Fibroblast of lung (primary cell): ENCODE data around the gene CALY. TPM values are rescaled to one million over a fixed set of nuclear protein-coding genes. Genes with fewer than 3 reads are reported as not detected.

Source experiments
- DNase-seq, 2 donors: peaks; one replicate each; pipeline versions ENCODE4 v3.0.0 to v3.0.0-alpha.2; 2010; ENCODE audit warnings: low read depth in 2 of 2
- H2AFZ ChIP-seq: 2 replicates; pipeline ENCODE4 v1.5.1; 2012; ENCODE audit warnings: low read length, control low read depth, inconsistent platforms
- H3K27ac ChIP-seq: 2 replicates; pipeline ENCODE4 v1.5.1; 2011; ENCODE audit warnings: low read length, control low read depth; ENCODE audit not compliant: insufficient read depth
- H3K27me3 ChIP-seq: 2 replicates; pipeline ENCODE4 v1.5.1; 2011; ENCODE audit warnings: mild to moderate bottlenecking, low read length; ENCODE audit not compliant: control insufficient read depth, insufficient read depth
- H3K36me3 ChIP-seq: 2 replicates; pipeline ENCODE4 v1.5.1; 2011; ENCODE audit warnings: low read length; ENCODE audit not compliant: control insufficient read depth, insufficient read depth
- H3K4me1 ChIP-seq: 2 replicates; pipeline ENCODE4 v1.5.1; 2011; ENCODE audit warnings: low read length; ENCODE audit not compliant: control insufficient read depth, insufficient read depth; ENCODE audit errors: extremely low read depth
- H3K4me2 ChIP-seq: 2 replicates; pipeline ENCODE4 v1.5.1; 2011; ENCODE audit warnings: low read length, control low read depth; ENCODE audit not compliant: insufficient read depth; ENCODE audit errors: extremely low read depth
- H3K4me3 ChIP-seq, 4 experiments: fragments of 200-600 bp in 1 of 4; sonication (generic) in 1 of 4; replicated peaks in 1 of 4; 2 replicates each; pipeline ENCODE4 v1.5.1; 2011 to 2016; ENCODE audit warnings: low read length in 4 of 4, low read depth in 3 of 4, mild to moderate bottlenecking in 3 of 4, control low read depth in 2 of 4, inconsistent platforms in 1 of 4, mixed read lengths in 1 of 4; ENCODE audit not compliant: insufficient read depth in 1 of 4; ENCODE audit errors: control extremely low read depth in 1 of 4
- H3K79me2 ChIP-seq: 2 replicates; pipeline ENCODE4 v1.5.1; 2012; ENCODE audit warnings: mild to moderate bottlenecking, low read length, inconsistent platforms; ENCODE audit not compliant: control insufficient read depth, insufficient read depth
- H3K9ac ChIP-seq: 2 replicates; pipeline ENCODE4 v1.5.1; 2011; ENCODE audit warnings: mild to moderate bottlenecking, low read length, control low read depth; ENCODE audit not compliant: insufficient read depth
- H3K9me3 ChIP-seq: 2 replicates; pipeline ENCODE4 v1.5.1; 2012; ENCODE audit warnings: low read depth, low read length; ENCODE audit not compliant: control insufficient read depth, insufficient read depth
- H4K20me1 ChIP-seq: 2 replicates; pipeline ENCODE4 v1.5.1; 2011; ENCODE audit warnings: low read length; ENCODE audit not compliant: control insufficient read depth, insufficient read depth; ENCODE audit errors: extremely low read depth
- CTCF ChIP-seq, 2 donors: IDR thresholded peaks in 1 of 2; conservative IDR thresholded peaks in 1 of 2; 1 replicate in 1 of 2; 2 replicates in 1 of 2; pipeline ENCODE4 v1.5.1; 2011 to 2012; ENCODE audit warnings: low read length in 2 of 2, control low read depth in 1 of 2, inconsistent platforms in 1 of 2, low read depth in 1 of 2, mild to moderate bottlenecking in 1 of 2
- EZH2 ChIP-seq: IDR thresholded peaks from 2 replicates; pipeline ENCODE4 v1.5.1; 2012; ENCODE audit warnings: low read length, control low read depth, mild to moderate bottlenecking; ENCODE audit errors: missing control alignments
- polyA plus RNA-seq, 2 donors: library from polyadenylated mRNA; depleted of rRNA in 1 of 2; stranded (reverse) in 1 of 2; unstranded in 1 of 2; fragments of >200 nt; gene quantifications; 2 replicates each; pipeline ENCODE4 v1.2.1, GENCODE V29; 2011 to 2012; ENCODE audit warnings: missing spikeins in 1 of 2
- total RNA-seq: library from RNA; depleted of rRNA; stranded (reverse); fragments of >200 nt; gene quantifications from 2 replicates; pipeline ENCODE4 v1.2.1, GENCODE V29; 2014

Gene CALY
- total and polyA plus RNA-seq, 2 donors (not counting 1 experiment from before 2014, with no cell fraction given) = not detected

GRCh38 chr10:133312769-133313145 is 23.9 kb downstream of the CALY start:
- Histone ChIP-seq H3K4me3 (no peak overlapping the region), H3K79me2 (peaks cover 7% of the 10 kb centered on the region), H4K20me1 (no peaks in the 10 kb centered on the region), H3K9me3 (no peaks in the 10 kb centered on the region), H3K36me3 (peaks cover 3% of the 10 kb centered on the region), H2AFZ (no peak overlapping the region), H3K4me2 (no peak overlapping the region), H3K27ac (no peak overlapping the region), H3K9ac (no peak overlapping the region), H3K4me1 (peaks cover 1% of the 10 kb centered on the region), H3K27me3 (no peaks in the 10 kb centered on the region)
- no peak for DNase-seq
- no peak for TF ChIP-seq CTCF (conservative IDR thresholded peaks at IDR 0.05 in 1 of 2, IDR thresholded peaks at IDR 0.05 in 1 of 2; ENCODE audit: low read depth in 1 of 2, low read length in 2 of 2)
- no peak for TF ChIP-seq EZH2

GRCh38 chr10:133312016-133312768 is 24.5 kb downstream of the CALY start:
- H4K20me1 ChIP-seq = no peaks in the 10 kb centered on the region
- H3K9ac ChIP-seq = no peak overlapping the region
- no peaks in the 10 kb centered on the region for H3K9me3 ChIP-seq
- peaks cover 13% of the 10 kb centered on the region for H3K79me2 ChIP-seq
- no peak overlapping the region for H3K4me3 ChIP-seq
- H3K27ac ChIP-seq = no peak overlapping the region
- H3K27me3 ChIP-seq = no peaks in the 10 kb centered on the region
- no peak overlapping the region for H3K4me2 ChIP-seq
- peaks cover 3% of the 10 kb centered on the region for H3K4me1 ChIP-seq
- no peak for DNase-seq
- TF ChIP-seq CTCF (conservative IDR thresholded peaks at IDR 0.05 in 1 of 2, IDR thresholded peaks at IDR 0.05 in 1 of 2; ENCODE audit: low read depth in 1 of 2, low read length in 2 of 2) (no peak), EZH2 (no peak)
- no peak overlapping the region for H2AFZ ChIP-seq
- H3K36me3 ChIP-seq = peaks cover 3% of the 10 kb centered on the region

GRCh38 chr10:133311570-133311969 is 25.1 kb downstream of the CALY start:
- Histone ChIP-seq H2AFZ (no peak overlapping the region), H3K36me3 (peaks cover 3% of the 10 kb centered on the region), H3K4me1 (peaks cover 3% of the 10 kb centered on the region), H3K27ac (no peak overlapping the region), H3K27me3 (no peaks in the 10 kb centered on the region), H3K9ac (no peak overlapping the region), H3K4me2 (no peak overlapping the region), H3K79me2 (peaks cover 19% of the 10 kb centered on the region), H3K4me3 (no peak overlapping the region), H3K9me3 (no peaks in the 10 kb centered on the region), H4K20me1 (no peaks in the 10 kb centered on the region)
- TF ChIP-seq EZH2 (no peak), CTCF (conservative IDR thresholded peaks at IDR 0.05 in 1 of 2, IDR thresholded peaks at IDR 0.05 in 1 of 2; ENCODE audit: low read depth in 1 of 2, low read length in 2 of 2) (no peak)
- DNase-seq = no peak
